ENCODE measurements around the gene NUDT3.
A peak's percentile ranks its signal among the peaks of the same experiment; 100 is the strongest.
"Not testable (repeated sequence)": the region's sequence is repeated elsewhere in the genome, so short reads cannot be mapped to it uniquely, and the experiment has no call there.

NUDT3 gene

GRCh38 chr6:34392497-34393190 is at the start of gene NUDT3:
Gene NUDT3 (minus strand): TSS chr6:34392669. CDS start chr6:34392362, 307 bp downstream.
- DNase-seq: peak; percentile 93 to 95

GRCh38 chr6:34441526-34441925 is 49.1 kb upstream of the NUDT3 start:
- no peak for DNase-seq

- DNase-seq: no peak
These were observed 47.0 kb upstream of the NUDT3 start for GRCh38 chr6:34439442-34439841.

GRCh38 chr6:34438705-34439104 is 46.2 kb upstream of the NUDT3 start:
- DNase-seq: no peak

- no peak for DNase-seq
These were observed 45.1 kb upstream of the NUDT3 start for GRCh38 chr6:34437644-34437970.

- DNase-seq: no peak
These were observed 44.6 kb upstream of the NUDT3 start for GRCh38 chr6:34436803-34437643.

- DNase-seq: no peak
These were observed 43.4 kb upstream of the NUDT3 start for GRCh38 chr6:34435916-34436315.

- DNase-seq: peak; percentile 90 to 93
These were observed 33.3 kb upstream of the NUDT3 start, which contains the start of gene RPS10 for GRCh38 chr6:34425498-34426410. Gene RPS10 (minus strand): TSS chr6:34426069. CDS start chr6:34425221, 848 bp downstream.

- DNase-seq: no peak
These were observed 32.6 kb upstream of the NUDT3 start for GRCh38 chr6:34425132-34425497.

- no peak for DNase-seq
These were observed 32.0 kb upstream of the NUDT3 start for GRCh38 chr6:34424200-34425131.

GRCh38 chr6:34423254-34423653 is 30.8 kb upstream of the NUDT3 start:
- no peak for DNase-seq

GRCh38 chr6:34418367-34418766 is 25.9 kb upstream of the NUDT3 start:
- no peak for DNase-seq

GRCh38 chr6:34416877-34417371 is 24.5 kb upstream of the NUDT3 start:
- DNase-seq: no peak

GRCh38 chr6:34414999-34415858 is 22.8 kb upstream of the NUDT3 start:
- no peak for DNase-seq

GRCh38 chr6:34412643-34413214 is 20.3 kb upstream of the NUDT3 start:
- no peak for DNase-seq

GRCh38 chr6:34412016-34412415 is 19.5 kb upstream of the NUDT3 start:
- no peak for DNase-seq

- not testable (repeated sequence) for DNase-seq
These were observed 15.4 kb upstream of the NUDT3 start for GRCh38 chr6:34407915-34408314.

- no peak for DNase-seq
These were observed 4.0 kb upstream of the NUDT3 start for GRCh38 chr6:34396518-34396917.

GRCh38 chr6:34393966-34394305 is 1.5 kb upstream of the NUDT3 start:
- no peak for DNase-seq

- DNase-seq: no peak
These were observed 909 bp upstream of the NUDT3 start for GRCh38 chr6:34393191-34393965.
